Esophagus muscularis mucosa (tissue), 3 donors: ENCODE measurements around the gene CHST12.

Experiments
- CTCF ChIP-seq, 3 experiments: fragments of 200-600 bp in 2 of 3; fragments of 450-650 bp in 1 of 3; sonication (generic) in 2 of 3; IDR thresholded peaks; one replicate each; pipeline ENCODE4 v1.5.1; 2017 to 2019; ENCODE audit warnings: antibody characterized with exemption in 3 of 3, mild to moderate bottlenecking in 2 of 3, moderate library complexity in 1 of 3
- EP300 ChIP-seq: sonication (generic); formaldehyde crosslinking; IDR thresholded peaks from one replicate; pipeline ENCODE4 v1.6.1; 2017; ENCODE audit warnings: antibody characterized with exemption

- TF ChIP-seq CTCF (IDR thresholded peaks at IDR 0.05) (no peak), EP300 (no peak)
Observed at GRCh38 chr7:2372724-2373123, 30.7 kb upstream of the CHST12 start.
